IPS DF 19.7 (cell line): Measurements from ENCODE around the gene SRF.
"Not testable (repeated sequence)": the region's sequence is repeated elsewhere in the genome, so short reads cannot be mapped to it uniquely, and the experiment has no call there.

ENCODE experiments used
- DNase-seq: peaks from one replicate; pipeline ENCODE4 v3.0.0-alpha.2; 2013; ENCODE audit warnings: low read depth, low spot score

Gene SRF

DNA sequence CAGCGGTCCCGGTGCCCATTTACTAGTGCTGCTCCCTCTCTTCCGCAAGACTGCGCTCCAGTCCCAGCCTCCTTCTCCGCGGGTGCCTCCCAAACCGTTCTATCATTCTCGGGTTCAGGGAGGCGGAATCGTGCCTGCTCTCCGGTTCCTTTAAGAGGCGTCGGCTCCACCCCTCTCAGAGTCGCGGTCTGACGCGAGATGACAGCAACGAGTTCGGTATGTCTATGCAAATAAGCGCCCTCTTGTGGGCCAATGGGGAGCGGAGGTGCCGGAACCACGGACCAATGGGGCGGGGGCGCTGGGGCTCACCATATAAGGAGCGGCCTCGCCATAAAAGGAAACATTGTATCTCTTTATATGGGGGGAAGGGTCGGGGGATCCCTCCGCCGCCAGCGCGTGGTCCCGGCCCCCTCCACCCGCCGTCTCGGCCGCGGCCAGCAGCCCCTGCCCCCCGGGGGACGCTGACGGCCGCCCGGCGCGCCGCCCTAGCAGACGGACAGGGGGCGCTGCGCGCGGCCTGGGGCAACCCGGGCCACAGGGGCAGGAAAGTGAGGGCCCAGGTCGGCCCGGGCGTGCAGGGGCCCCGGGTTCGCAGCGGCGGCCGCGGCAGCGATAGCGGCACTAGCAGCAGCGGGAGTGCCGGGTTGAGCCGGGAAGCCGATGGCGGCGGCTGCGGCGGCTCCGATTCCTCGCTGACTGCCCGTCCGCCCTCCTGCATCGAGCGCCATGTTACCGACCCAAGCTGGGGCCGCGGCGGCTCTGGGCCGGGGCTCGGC lies at the start of gene SRF:
SRF (plus strand) TSS at position 339 of the 776 bp plus-strand sequence; CDS start at position 727, 388 bp downstream.
- DNase-seq = peak; percentile 98

DNA sequence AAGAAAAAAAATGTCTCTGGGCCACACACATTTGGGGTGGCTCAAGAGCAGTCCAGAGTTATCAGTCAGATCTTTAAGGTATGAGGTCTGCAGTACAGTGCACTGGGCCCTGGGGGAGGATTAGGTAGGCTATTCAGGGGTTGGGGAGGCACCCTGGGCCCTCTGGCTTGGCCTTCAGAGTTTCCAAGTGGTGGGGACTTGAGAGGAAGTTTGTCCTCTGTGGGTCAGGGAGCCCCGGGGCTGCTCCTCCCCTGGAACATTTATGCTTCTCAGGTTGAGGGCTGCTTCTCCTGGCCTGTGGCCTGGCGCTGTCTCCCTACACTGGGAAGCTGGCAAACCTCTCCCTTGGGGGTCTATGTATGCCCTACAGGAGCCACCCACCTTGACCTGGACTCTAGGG lies 48.9 kb upstream of the SRF start:
- DNase-seq = no peak

DNA sequence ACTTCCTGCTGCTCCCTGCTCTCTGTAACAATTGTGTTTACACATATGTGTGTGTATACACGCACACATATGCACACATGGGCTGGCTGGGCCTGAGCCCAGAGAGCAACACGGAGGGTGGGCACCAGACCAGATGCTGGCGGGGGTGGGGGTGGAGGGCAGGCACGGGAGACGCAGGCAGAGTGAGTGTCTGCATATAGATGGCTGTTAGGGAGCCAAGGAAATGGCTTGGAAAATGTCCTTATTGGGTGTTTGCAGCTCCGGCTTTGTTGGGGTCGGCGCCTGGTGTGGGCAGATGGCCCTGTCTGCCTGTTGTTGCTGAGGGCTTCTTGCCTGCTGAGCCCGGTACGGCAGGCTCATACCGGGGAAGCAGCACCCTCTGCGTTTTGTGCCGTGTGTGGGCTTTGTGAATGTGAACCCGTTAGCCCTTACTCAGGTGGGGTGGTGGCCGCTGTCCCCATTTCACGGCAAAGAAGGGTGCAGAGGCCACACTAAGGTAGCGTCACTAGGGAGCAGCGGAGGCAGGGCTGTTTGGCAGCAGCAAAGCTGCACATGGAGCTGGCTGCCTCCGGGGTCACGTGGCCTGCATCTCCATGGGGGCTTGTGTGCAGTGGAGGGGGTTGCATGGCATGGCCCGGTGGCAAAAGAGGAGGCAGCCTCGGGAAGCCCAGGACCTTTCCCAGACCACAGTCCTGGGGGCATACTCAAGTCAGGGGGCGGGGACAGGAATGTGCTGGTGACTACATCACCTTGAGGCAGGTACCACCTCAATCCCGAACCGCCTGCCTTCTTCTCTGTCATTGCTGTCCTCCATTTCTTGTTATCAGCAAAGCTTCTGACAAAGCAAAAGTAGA lies 47.4 kb upstream of the SRF start:
- no peak for DNase-seq

- no peak for DNase-seq
Measured at GRCh38 chr6:43124481-43124880, 46.6 kb upstream of the SRF start.

GRCh38 chr6:43125119-43125518 lies 46.0 kb upstream of the SRF start:
- no peak for DNase-seq

- no peak for DNase-seq
Measured at GRCh38 chr6:43125555-43125954, 45.5 kb upstream of the SRF start.

- no peak for DNase-seq
Measured at GRCh38 chr6:43127180-43127579, 43.9 kb upstream of the SRF start.

GRCh38 chr6:43127877-43128276 lies 43.2 kb upstream of the SRF start:
- DNase-seq = no peak

DNA sequence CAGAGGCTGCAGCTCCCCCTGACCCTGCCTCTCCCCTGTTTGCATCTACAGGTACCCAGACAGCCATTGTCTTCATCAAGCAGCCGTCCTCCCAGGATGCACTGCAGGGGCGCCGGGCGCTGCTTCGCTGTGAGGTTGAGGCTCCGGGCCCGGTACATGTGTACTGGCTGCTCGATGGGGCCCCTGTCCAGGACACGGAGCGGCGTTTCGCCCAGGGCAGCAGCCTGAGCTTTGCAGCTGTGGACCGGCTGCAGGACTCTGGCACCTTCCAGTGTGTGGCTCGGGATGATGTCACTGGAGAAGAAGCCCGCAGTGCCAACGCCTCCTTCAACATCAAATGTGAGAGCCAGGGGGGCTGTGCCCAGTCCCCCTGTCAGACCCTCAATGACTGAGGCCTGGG lies 42.1 kb upstream of the SRF start:
- DNase-seq = no peak

GRCh38 chr6:43129434-43130194 lies 41.5 kb upstream of the SRF start:
- no peak for DNase-seq

- no peak for DNase-seq
Measured at GRCh38 chr6:43130429-43130828, 40.6 kb upstream of the SRF start.

DNA sequence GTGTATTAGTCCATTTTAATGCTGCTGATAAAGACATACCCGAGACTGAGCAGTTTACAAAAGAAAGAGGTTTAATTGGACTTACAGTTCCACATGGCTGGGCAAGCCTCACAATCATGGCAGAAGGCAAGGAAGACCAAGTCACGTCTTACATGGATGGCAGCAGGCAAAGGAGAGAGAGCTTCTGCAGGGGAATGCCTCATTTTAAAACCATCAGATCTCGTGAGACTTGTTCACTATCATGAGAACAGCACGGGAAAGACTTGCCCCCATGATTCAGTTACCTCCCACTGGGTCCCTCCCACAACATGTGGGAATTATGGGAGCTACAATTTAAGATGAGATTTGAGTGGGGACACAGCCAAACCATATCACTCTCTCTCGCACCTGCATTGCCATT lies 39.7 kb upstream of the SRF start:
- DNase-seq = not testable (repeated sequence)

- DNase-seq = no peak
Measured at GRCh38 chr6:43138267-43138666, 32.8 kb upstream of the SRF start.

- DNase-seq = not testable (repeated sequence)
Measured at GRCh38 chr6:43139973-43140372, 31.1 kb upstream of the SRF start.

DNA sequence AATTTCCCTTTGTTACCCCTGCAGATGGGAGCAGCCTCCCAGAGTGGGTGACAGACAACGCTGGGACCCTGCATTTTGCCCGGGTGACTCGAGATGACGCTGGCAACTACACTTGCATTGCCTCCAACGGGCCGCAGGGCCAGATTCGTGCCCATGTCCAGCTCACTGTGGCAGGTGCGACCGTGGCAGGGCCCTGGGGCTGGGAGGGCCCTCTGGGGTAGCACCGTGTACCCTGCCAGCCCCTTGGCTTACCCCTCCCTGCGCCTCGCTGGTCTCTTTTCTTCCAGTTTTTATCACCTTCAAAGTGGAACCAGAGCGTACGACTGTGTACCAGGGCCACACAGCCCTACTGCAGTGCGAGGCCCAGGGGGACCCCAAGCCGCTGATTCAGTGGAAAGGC lies 29.4 kb upstream of the SRF start:
- no peak for DNase-seq

DNA sequence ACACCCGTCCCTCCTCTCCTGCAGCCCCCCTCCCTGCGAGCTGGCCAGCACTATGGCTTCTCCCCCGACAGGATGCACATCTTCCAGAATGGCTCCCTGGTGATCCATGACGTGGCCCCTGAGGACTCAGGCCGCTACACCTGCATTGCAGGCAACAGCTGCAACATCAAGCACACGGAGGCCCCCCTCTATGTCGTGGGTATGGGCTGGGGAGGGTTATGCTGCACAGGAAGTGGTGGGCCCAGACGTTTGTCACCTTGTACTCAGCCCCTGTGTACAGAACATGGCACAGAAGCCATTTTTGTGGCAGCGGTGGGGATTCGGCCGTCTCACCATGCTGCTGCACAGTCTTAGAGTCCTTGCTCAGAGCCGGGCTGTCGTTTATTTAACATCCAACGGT lies 29.0 kb upstream of the SRF start:
- DNase-seq = no peak

DNA sequence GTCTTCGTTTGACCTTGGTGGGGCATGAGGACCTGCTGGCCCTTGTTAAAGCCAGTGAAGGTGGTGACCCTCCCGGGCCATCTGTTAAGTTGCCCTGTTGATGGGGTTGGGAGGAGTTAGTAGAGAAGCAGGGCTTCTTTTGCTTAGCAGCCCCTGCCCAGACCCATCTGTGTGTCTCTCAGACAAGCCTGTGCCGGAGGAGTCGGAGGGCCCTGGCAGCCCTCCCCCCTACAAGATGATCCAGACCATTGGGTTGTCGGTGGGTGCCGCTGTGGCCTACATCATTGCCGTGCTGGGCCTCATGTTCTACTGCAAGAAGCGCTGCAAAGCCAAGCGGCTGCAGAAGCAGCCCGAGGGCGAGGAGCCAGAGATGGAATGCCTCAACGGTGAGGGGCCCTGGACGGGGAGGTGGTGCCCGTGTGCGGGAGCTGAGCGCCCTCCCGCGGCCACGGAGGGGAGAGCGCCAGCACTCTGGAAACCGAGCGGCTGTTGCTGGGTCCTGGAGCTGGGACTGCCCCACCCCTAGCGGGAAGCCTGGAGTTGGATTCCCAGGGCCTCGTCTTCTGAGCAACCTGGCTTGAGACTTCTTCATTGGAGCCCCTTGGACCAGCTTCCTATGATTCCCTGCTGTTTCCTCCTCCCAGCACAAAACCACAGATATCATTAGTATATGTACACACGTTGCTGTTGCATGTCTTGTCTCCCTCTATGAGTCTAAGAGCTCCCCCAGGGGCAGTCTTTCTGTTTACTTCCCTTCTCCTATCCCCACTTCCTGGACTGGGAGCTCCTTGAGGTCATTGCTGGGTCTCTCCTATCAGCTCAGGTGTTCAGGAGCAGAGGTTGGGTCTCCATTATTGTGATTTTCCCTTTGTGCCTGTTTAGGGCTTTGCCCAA lies 27.6 kb upstream of the SRF start:
- peak; percentile 80 for DNase-seq

- no peak for DNase-seq
Measured at GRCh38 chr6:43144879-43145278, 26.2 kb upstream of the SRF start.

- DNase-seq = no peak
Measured at GRCh38 chr6:43146261-43146660, 24.8 kb upstream of the SRF start.

DNA sequence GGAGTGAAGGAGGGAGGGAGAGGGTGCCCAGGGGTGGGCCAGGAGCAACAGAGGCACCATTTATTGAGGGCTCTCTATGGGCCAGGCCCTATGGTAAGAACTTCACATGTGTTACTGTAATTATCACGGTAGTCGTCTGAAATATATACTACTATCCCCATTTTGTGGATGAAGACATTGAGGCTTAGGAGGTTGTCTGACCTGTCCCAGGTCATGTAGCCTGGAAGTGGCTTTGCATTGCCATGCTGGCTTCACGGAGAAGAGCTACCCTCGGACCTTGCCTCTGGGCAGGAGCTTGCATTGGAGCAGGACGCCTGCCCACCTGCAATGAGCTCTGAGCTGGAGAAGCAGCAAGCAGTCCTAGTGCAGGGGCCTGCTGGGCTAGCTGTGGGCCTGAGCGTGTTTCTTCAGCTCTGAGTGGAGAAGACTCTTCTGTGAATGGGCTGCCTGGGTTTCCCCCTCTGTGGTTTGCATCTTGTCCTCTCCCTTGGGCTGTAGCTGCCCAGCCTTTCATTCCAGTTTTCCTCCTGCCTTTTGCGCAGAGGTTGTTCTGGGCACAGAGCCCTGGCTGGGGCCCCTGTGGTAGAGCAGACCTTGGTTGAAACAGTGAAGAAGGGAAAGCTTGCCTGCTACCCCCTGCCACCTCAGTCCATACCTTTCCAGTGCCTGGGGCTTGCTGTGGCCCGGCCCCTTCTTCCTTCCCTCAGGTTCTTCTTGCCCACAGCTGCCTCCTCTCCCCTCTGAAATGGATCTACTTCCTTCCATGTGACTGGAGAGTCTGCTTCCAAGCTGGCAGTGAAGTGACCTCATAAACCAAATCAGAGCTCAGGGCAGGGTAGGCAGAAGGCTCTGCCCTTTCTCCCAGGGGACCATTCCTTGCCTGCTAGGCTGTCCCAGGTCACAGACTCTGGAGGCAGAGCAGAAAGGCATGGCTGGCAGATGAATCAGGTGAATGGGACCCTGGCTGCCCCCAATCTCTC lies 24.1 kb upstream of the SRF start:
- no peak for DNase-seq
